ENCODE data around the gene HSPG2. TPM values are rescaled to one million over a fixed set of nuclear protein-coding genes. Genes with fewer than 3 reads are reported as not detected.

The HSPG2 gene
- total and polyA plus RNA-seq, 2 donors, result 10.2 to 37.3 TPM

DNA sequence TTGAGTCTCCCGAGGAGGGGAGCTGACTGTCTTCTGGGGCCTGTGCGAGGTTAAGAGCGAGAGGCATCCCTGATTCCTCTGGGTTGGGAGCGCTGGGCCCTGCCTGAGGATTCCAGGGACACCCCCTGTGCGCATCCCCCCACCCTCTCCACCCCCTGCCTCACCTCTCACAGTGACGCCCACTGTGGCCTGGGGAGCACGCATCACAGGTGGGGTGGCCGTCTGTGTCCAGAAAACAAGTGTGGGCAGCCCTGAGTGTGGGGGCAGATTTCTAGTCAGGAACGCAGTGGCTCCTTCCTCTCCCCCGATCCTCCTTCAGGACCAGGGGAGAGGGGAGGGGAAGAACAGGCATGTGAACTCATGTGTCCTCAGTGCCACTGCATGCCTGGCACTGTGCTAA is 63.3 kb downstream of the HSPG2 start:
- WGBS, result 99% methylated on average over 10 of the region's 10 CpGs
- no peak overlapping the region for H3K27ac ChIP-seq (ENCODE audit: low read depth in 1 of 2, low read length in 1 of 2)
- no peak for DNase-seq (ENCODE audit: low read depth in 6 of 9, low spot score in 9 of 9)
- H3K4me1 ChIP-seq (ENCODE audit: control insufficient read depth in 2 of 2, insufficient read depth in 2 of 2, low read length in 2 of 2), result no peaks in the 10 kb centered on the region
- H3K27me3 ChIP-seq (ENCODE audit: control insufficient read depth in 2 of 2, insufficient read depth in 1 of 2, low read length in 1 of 2), result no peaks in the 10 kb centered on the region
- no peaks in the 10 kb centered on the region for H3K9me3 ChIP-seq (ENCODE audit: control insufficient read depth in 2 of 2, insufficient read depth in 1 of 2, low read length in 1 of 2)
- no peak overlapping the region for H3K4me3 ChIP-seq (ENCODE audit: low read length in 2 of 2)
- H3K36me3 ChIP-seq (ENCODE audit: control insufficient read depth in 2 of 2, insufficient read depth in 2 of 2, low read length in 1 of 2), result no peaks in the 10 kb centered on the region

DNA sequence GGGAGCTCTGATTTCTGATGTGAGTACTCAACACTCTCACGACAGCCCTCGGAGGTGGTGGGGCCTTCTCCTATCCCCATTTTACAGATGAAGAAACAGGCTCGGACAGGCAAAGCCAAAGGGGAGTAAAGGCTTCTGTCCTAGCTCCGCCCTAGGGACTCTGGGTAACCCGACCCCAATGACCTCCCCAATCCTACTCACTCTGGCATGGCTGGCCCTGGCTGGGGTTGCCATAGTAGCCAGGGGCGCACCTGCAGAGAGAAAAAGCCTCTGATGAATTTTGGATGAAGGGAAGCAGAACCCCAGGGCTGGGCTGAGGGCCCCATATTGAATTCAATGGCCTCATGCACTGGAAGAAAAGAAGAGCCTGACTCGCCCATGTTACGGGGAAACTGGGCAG is 63.9 kb downstream of the HSPG2 start:
- no peak overlapping the region for H3K27ac ChIP-seq (ENCODE audit: low read depth in 1 of 2, low read length in 1 of 2)
- WGBS, result 95% methylated on average over 8 of the region's 8 CpGs
- H3K4me1 ChIP-seq (ENCODE audit: control insufficient read depth in 2 of 2, insufficient read depth in 2 of 2, low read length in 2 of 2), result no peaks in the 10 kb centered on the region
- no peak overlapping the region for H3K4me3 ChIP-seq (ENCODE audit: low read length in 2 of 2)
- no peak for DNase-seq (ENCODE audit: low read depth in 6 of 9, low spot score in 9 of 9)
- no peaks in the 10 kb centered on the region for H3K9me3 ChIP-seq (ENCODE audit: control insufficient read depth in 2 of 2, insufficient read depth in 1 of 2, low read length in 1 of 2)
- H3K36me3 ChIP-seq (ENCODE audit: control insufficient read depth in 2 of 2, insufficient read depth in 2 of 2, low read length in 1 of 2), result no peaks in the 10 kb centered on the region
- no peaks in the 10 kb centered on the region for H3K27me3 ChIP-seq (ENCODE audit: control insufficient read depth in 2 of 2, insufficient read depth in 1 of 2, low read length in 1 of 2)

DNA sequence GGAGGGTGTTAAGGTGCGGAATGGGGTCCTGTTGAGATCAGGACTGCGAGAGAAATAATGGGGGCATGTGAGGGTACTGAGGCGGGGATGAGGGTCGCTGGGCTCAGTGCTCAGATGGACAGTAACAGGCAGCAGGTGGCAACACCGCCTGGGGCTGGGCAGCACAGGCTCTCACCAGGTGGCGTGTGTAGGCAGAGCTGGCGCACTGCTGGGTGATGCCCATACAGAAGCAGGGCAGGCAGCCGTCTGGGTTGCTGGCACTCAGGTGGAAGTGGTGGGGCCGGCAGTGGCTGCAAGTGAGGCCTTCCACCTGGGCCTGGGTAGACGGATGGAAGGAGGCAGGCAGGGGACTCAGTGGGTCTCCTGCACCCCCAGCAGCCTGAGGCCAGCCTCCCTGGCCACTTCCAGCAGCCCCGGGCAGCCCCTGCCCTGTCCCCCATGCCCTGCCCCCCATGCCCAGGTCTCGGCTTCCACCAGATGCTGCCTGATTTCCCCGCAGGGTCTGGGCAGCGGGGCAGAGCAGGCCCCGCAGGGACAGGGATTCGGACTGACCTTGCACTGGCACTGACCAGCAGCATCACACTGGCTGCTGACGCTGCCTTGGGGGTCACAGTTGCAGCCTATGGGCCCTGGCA is 64.5 kb downstream of the HSPG2 start:
- no peak for DNase-seq (ENCODE audit: low read depth in 6 of 9, low spot score in 9 of 9)
- 96% methylated on average over 17 of the region's 17 CpGs for WGBS
- no peak overlapping the region for H3K4me3 ChIP-seq (ENCODE audit: low read length in 2 of 2)
- H3K27me3 ChIP-seq (ENCODE audit: control insufficient read depth in 2 of 2, insufficient read depth in 1 of 2, low read length in 1 of 2), result no peaks in the 10 kb centered on the region
- H3K36me3 ChIP-seq (ENCODE audit: control insufficient read depth in 2 of 2, insufficient read depth in 2 of 2, low read length in 1 of 2), result no peaks in the 10 kb centered on the region
- H3K4me1 ChIP-seq (ENCODE audit: control insufficient read depth in 2 of 2, insufficient read depth in 2 of 2, low read length in 2 of 2), result no peaks in the 10 kb centered on the region
- H3K9me3 ChIP-seq (ENCODE audit: control insufficient read depth in 2 of 2, insufficient read depth in 1 of 2, low read length in 1 of 2), result no peaks in the 10 kb centered on the region
- no peak overlapping the region for H3K27ac ChIP-seq (ENCODE audit: low read depth in 1 of 2, low read length in 1 of 2)

DNA sequence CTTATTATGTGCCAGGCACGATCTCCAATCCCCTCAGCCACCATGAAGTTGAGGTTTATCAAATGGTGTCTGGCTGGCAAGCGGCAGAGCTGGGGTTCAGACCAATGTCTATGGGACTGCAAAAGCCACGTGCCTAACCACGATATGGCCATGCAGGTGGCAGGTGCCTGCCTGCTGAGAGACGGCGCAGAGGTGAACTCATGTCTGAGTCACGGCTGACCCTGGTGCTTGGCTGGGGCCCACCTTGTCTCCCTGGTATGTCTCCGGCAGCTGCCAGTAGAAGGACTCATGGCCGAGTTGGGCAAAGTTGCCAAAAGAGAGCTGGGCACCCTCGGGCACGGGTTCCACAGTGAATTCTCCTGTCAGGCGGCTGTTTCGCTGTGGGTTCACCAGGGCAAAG is 65.2 kb downstream of the HSPG2 start:
- Histone ChIP-seq H3K36me3 (ENCODE audit: control insufficient read depth in 2 of 2, insufficient read depth in 2 of 2, low read length in 1 of 2) (no peaks in the 10 kb centered on the region), H3K27ac (ENCODE audit: low read depth in 1 of 2, low read length in 1 of 2) (no peak overlapping the region), H3K4me3 (ENCODE audit: low read length in 2 of 2) (no peak overlapping the region), H3K4me1 (ENCODE audit: control insufficient read depth in 2 of 2, insufficient read depth in 2 of 2, low read length in 2 of 2) (no peaks in the 10 kb centered on the region), H3K9me3 (ENCODE audit: control insufficient read depth in 2 of 2, insufficient read depth in 1 of 2, low read length in 1 of 2) (no peaks in the 10 kb centered on the region), H3K27me3 (ENCODE audit: control insufficient read depth in 2 of 2, insufficient read depth in 1 of 2, low read length in 1 of 2) (no peaks in the 10 kb centered on the region)
- no peak for DNase-seq (ENCODE audit: low read depth in 6 of 9, low spot score in 9 of 9)
- WGBS, result 60% methylated on average over 13 of the region's 13 CpGs

DNA sequence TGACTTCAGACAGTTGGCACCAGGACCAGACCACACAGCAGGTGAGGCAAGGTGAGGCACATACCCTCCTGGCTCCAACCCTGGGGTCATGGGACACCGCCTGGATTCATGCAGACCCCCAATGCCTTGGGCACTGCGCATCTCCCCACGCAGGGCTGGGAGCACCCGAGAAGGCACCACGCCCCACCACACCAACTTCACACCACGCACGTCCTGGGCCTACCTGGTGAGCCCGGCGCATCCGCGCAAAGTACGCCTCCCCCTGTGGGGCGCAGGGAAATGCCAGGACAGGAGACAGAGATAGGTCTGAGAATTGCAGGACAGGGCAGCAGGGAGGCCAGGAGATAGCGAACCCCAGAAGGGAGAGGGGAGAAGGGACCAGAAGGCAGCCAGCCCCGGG is 66.5 kb downstream of the HSPG2 start:
- Histone ChIP-seq H3K4me1 (ENCODE audit: control insufficient read depth in 2 of 2, insufficient read depth in 2 of 2, low read length in 2 of 2) (peaks cover 0 to 12% of the 10 kb centered on the region in 2 donors), H3K9me3 (ENCODE audit: control insufficient read depth in 2 of 2, insufficient read depth in 1 of 2, low read length in 1 of 2) (no peaks in the 10 kb centered on the region), H3K27me3 (ENCODE audit: control insufficient read depth in 2 of 2, insufficient read depth in 1 of 2, low read length in 1 of 2) (no peaks in the 10 kb centered on the region), H3K27ac (ENCODE audit: low read depth in 1 of 2, low read length in 1 of 2) (no peak overlapping the region), H3K36me3 (ENCODE audit: control insufficient read depth in 2 of 2, insufficient read depth in 2 of 2, low read length in 1 of 2) (no peaks in the 10 kb centered on the region), H3K4me3 (ENCODE audit: low read length in 2 of 2) (no peak overlapping the region)
- DNase-seq (ENCODE audit: low read depth in 6 of 9, low spot score in 9 of 9), result no peak
- WGBS, result 97% methylated on average over 15 of the region's 15 CpGs

DNA sequence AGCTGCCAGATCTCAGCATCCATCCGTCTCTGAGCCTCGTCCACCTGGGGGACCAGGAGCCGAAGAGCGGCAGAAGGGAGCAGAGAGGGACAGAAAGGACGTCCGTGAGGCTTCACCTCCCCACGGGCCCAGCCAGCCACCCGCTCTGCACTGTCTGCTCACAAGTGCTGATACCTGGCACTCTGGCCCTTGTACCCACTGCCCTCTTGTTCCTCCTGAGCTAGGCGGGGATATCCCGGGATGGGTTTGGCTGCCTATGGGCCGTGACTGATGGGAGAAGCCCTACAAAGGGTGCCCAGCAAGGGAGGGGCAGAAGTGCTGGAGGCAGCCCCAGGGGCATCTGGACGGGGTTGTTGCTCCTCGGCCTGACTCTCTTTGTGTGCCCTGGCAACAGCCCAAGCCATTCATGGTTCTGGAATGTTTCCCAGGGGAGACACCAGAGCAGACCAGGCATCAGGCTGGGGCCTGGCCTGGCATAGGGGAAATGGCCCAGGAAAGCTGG is 67.4 kb downstream of the HSPG2 start:
- 95% methylated on average over 13 of the region's 13 CpGs for WGBS
- H3K27ac ChIP-seq (ENCODE audit: low read depth in 1 of 2, low read length in 1 of 2), result no peak overlapping the region
- peaks cover 0 to 13% of the 10 kb centered on the region in 2 donors for H3K4me1 ChIP-seq (ENCODE audit: control insufficient read depth in 2 of 2, insufficient read depth in 2 of 2, low read length in 2 of 2)
- no peaks in the 10 kb centered on the region for H3K27me3 ChIP-seq (ENCODE audit: control insufficient read depth in 2 of 2, insufficient read depth in 1 of 2, low read length in 1 of 2)
- H3K36me3 ChIP-seq (ENCODE audit: control insufficient read depth in 2 of 2, insufficient read depth in 2 of 2, low read length in 1 of 2), result no peaks in the 10 kb centered on the region
- H3K4me3 ChIP-seq (ENCODE audit: low read length in 2 of 2), result no peak overlapping the region
- no peak for DNase-seq (ENCODE audit: low read depth in 6 of 9, low spot score in 9 of 9)
- H3K9me3 ChIP-seq (ENCODE audit: control insufficient read depth in 2 of 2, insufficient read depth in 1 of 2, low read length in 1 of 2), result no peaks in the 10 kb centered on the region

DNA sequence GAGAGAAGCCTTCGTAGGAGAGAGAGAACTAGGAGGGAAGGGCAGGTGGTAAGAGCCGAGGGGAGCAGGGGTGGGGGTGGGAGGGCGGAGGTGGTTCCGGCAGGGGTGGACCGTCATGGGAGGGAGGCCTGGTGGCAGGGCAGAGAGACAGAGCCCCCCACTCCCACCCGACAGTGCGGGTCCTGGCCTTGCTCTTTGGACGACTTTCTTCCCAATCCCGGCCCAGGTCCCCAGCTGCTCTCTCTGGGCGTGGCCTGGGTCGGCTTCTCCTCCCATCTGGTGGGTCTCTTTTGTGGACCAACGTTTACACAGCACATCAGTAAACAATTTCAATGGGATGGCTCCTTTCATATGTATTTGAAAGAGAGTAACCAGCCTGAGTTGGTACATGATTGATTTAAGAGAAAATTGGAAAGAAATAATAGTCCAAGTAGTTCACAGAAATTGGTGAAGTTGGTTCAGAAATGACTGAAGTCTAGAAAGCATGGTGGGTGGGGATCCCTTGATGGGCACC is 68.1 kb downstream of the HSPG2 start:
- Histone ChIP-seq H3K27me3 (ENCODE audit: control insufficient read depth in 2 of 2, insufficient read depth in 1 of 2, low read length in 1 of 2) (no peaks in the 10 kb centered on the region), H3K4me1 (ENCODE audit: control insufficient read depth in 2 of 2, insufficient read depth in 2 of 2, low read length in 2 of 2) (peaks cover 0 to 13% of the 10 kb centered on the region in 2 donors), H3K9me3 (ENCODE audit: control insufficient read depth in 2 of 2, insufficient read depth in 1 of 2, low read length in 1 of 2) (no peaks in the 10 kb centered on the region), H3K36me3 (ENCODE audit: control insufficient read depth in 2 of 2, insufficient read depth in 2 of 2, low read length in 1 of 2) (no peaks in the 10 kb centered on the region), H3K27ac (ENCODE audit: low read depth in 1 of 2, low read length in 1 of 2) (no peak overlapping the region), H3K4me3 (ENCODE audit: low read length in 2 of 2) (no peak overlapping the region)
- no peak for DNase-seq (ENCODE audit: low read depth in 6 of 9, low spot score in 9 of 9)
- WGBS, result 95% methylated on average over 12 of the region's 12 CpGs

DNA sequence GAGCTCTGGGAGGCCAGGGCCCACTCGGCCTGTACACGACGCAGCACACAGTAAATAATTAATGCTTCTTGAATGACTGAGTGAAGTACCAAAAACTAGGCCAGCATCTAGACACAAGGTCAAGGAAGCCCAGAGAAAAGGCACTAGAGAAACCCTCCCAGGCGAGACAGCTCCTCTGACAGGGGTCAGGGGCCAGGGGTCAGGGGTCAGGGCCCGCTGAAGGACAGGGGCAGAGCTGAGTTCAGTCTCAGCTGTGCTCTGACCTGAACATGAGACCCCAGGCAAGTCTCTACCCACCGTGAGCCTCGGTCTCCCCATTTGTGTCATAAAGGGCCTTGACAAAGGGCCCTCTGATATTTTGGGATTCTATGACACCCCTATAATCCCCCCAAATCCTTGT is 68.6 kb downstream of the HSPG2 start:
- Histone ChIP-seq H3K36me3 (ENCODE audit: control insufficient read depth in 2 of 2, insufficient read depth in 2 of 2, low read length in 1 of 2) (no peaks in the 10 kb centered on the region), H3K4me1 (ENCODE audit: control insufficient read depth in 2 of 2, insufficient read depth in 2 of 2, low read length in 2 of 2) (peaks cover 0 to 13% of the 10 kb centered on the region in 2 donors), H3K4me3 (ENCODE audit: low read length in 2 of 2) (no peak overlapping the region), H3K27me3 (ENCODE audit: control insufficient read depth in 2 of 2, insufficient read depth in 1 of 2, low read length in 1 of 2) (no peaks in the 10 kb centered on the region), H3K9me3 (ENCODE audit: control insufficient read depth in 2 of 2, insufficient read depth in 1 of 2, low read length in 1 of 2) (no peaks in the 10 kb centered on the region), H3K27ac (ENCODE audit: low read depth in 1 of 2, low read length in 1 of 2) (no peak overlapping the region)
- WGBS, result 95% methylated on average over 7 of the region's 7 CpGs
- DNase-seq (ENCODE audit: low read depth in 6 of 9, low spot score in 9 of 9), result no peak

DNA sequence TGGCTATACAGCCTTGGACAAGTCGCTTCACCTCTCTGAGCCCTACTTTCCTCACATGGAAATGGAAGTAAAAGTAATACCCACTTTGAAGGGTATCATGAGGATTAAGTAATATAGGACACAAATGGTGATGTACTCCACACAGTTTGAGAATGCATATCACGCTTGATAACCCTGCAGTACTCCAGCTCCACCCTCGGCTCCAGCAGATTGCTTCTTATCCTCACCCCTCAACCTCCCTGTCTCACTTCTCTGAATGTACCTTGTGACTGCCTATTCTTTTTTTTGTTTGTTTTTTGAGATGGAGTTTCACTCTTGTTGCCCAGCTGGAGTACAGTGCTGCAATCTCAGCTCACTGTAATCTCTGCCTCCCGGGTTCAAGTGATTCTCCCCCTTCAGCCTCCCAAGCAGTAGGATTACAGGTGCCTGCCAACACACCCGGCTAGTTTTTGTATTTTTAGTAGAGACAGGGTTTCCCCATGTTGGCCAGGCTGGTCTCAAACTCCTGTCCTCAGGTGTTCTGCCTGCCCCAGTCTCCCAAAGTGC is 69.6 kb downstream of the HSPG2 start:
- Histone ChIP-seq H3K27ac (ENCODE audit: low read depth in 1 of 2, low read length in 1 of 2) (no peak overlapping the region), H3K4me3 (ENCODE audit: low read length in 2 of 2) (no peak overlapping the region), H3K36me3 (ENCODE audit: control insufficient read depth in 2 of 2, insufficient read depth in 2 of 2, low read length in 1 of 2) (no peaks in the 10 kb centered on the region), H3K9me3 (ENCODE audit: control insufficient read depth in 2 of 2, insufficient read depth in 1 of 2, low read length in 1 of 2) (no peaks in the 10 kb centered on the region), H3K27me3 (ENCODE audit: control insufficient read depth in 2 of 2, insufficient read depth in 1 of 2, low read length in 1 of 2) (no peaks in the 10 kb centered on the region), H3K4me1 (ENCODE audit: control insufficient read depth in 2 of 2, insufficient read depth in 2 of 2, low read length in 2 of 2) (peaks cover 0 to 13% of the 10 kb centered on the region in 2 donors)
- no peak for DNase-seq (ENCODE audit: low read depth in 6 of 9, low spot score in 9 of 9)
- 94% methylated on average over 5 of the region's 5 CpGs for WGBS
